HUES48 (cell line): ENCODE measurements around the gene LITAFD.
"Not testable (repeated sequence)": the region's sequence is repeated elsewhere in the genome, so short reads cannot be mapped to it uniquely, and the experiment has no call there.

Experiments used
- H3K27ac ChIP-seq: one replicate; pipeline ENCODE4 v1.7.0; 2013; ENCODE audit warnings: low read depth, low read length, inconsistent platforms
- H3K27me3 ChIP-seq: 2 replicates; pipeline ENCODE4 v1.6.1; 2013; ENCODE audit warnings: mild to moderate bottlenecking, low read length; ENCODE audit not compliant: control insufficient read depth, insufficient read depth
- H3K36me3 ChIP-seq: 2 replicates; pipeline ENCODE4 v1.6.1; 2013; ENCODE audit warnings: low read length; ENCODE audit not compliant: control insufficient read depth, insufficient read depth
- H3K4me1 ChIP-seq: 2 replicates; pipeline ENCODE4 v1.6.1; 2013; ENCODE audit warnings: mild to moderate bottlenecking, low read length; ENCODE audit not compliant: control insufficient read depth, insufficient read depth
- H3K4me3 ChIP-seq: 2 replicates; pipeline ENCODE4 v1.5.1; 2013; ENCODE audit warnings: mild to moderate bottlenecking, low read depth, low read length
- H3K9ac ChIP-seq: 2 replicates; pipeline ENCODE4 v1.6.1; 2013; ENCODE audit warnings: mild to moderate bottlenecking, low read depth, low read length, moderate library complexity
- H3K9me3 ChIP-seq: 2 replicates; pipeline ENCODE4 v1.6.1; 2013; ENCODE audit warnings: low read length; ENCODE audit not compliant: control insufficient read depth, insufficient read depth

The LITAFD gene

GRCh38 chr16:8866884-8867215 is 15.3 kb upstream of the LITAFD start:
- Histone ChIP-seq H3K4me3 (peak overlapping the region; percentile 98), H3K4me1 (peaks cover 49% of the 10 kb centered on the region), H3K36me3 (peaks cover 9% of the 10 kb centered on the region), H3K9ac (peak overlapping the region; percentile 57; the same call in 1 of the 2 replicates), H3K27ac (peak overlapping the region; percentile 90), H3K9me3 (no peaks in the 10 kb centered on the region), H3K27me3 (no peaks in the 10 kb centered on the region)

- Histone ChIP-seq H3K4me3 (peak overlapping the region; percentile 98), H3K36me3 (peaks cover 8% of the 10 kb centered on the region), H3K9ac (peak overlapping the region; percentile 89), H3K27ac (peak overlapping the region; percentile 90), H3K27me3 (no peaks in the 10 kb centered on the region), H3K4me1 (peaks cover 44% of the 10 kb centered on the region), H3K9me3 (no peaks in the 10 kb centered on the region)
Measured at GRCh38 chr16:8867216-8867931, 14.8 kb upstream of the LITAFD start.

GRCh38 chr16:8867932-8868415 is 14.2 kb upstream of the LITAFD start:
- Histone ChIP-seq H3K9ac (peak overlapping the region; percentile 89), H3K36me3 (peaks cover 6% of the 10 kb centered on the region), H3K27me3 (no peaks in the 10 kb centered on the region), H3K9me3 (no peaks in the 10 kb centered on the region), H3K4me3 (peak overlapping the region; percentile 98), H3K4me1 (peaks cover 39% of the 10 kb centered on the region), H3K27ac (peak overlapping the region; percentile 90)

DNA sequence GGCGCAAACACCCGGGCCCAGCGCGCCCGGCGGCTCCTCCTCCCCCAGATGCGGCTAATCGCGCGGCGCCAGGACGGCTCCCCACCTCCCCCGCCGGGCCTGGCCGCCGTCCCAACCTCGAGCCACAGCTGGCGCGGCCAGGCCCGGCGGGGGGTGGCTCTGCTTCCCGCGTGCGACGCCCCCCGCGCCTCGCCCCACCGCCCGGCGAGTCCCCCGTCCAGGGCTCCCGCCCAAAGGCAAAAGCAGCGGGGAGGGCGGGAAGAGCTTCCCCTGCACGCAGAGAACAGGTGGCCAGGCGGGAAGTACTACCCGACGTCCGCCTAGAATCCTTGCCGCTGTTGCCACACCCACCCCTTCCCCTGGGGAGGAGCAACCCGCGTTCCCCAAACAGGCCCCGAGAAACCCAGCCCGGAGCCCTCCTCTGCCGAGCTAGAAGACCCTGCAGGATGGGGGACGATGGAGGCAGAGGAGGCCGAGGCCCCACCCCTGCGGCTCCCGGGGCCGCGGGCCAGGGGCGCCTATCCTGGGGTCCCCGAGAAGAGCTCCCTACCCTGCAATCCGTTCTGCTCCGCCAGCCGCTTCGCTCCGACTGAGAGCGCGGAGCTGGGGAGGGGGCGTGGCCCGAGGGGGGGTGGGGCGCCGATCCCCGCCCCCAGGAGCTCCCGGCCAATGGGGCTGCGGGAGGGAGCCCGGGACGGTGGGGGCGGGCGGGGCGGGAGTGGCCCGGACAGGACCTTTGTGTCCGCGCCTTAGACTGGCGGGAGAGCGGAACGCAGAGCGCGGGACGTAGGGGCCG is 13.5 kb upstream of the LITAFD start, which contains the start of gene CARHSP1:
CARHSP1 (minus strand) TSS at position 591 of the 796 bp plus-strand sequence. CDS start 9,678 bp downstream, outside the sequence.
- Histone ChIP-seq H3K9me3 (no peaks in the 10 kb centered on the region), H3K36me3 (peaks cover 6% of the 10 kb centered on the region), H3K4me1 (peaks cover 33% of the 10 kb centered on the region), H3K27ac (peak within 1 kb of the TSS; percentile 90), H3K4me3 (peak within 1 kb of the TSS; percentile 98), H3K9ac (peak within 1 kb of the TSS; percentile 89), H3K27me3 (no peaks in the 10 kb centered on the region)

DNA sequence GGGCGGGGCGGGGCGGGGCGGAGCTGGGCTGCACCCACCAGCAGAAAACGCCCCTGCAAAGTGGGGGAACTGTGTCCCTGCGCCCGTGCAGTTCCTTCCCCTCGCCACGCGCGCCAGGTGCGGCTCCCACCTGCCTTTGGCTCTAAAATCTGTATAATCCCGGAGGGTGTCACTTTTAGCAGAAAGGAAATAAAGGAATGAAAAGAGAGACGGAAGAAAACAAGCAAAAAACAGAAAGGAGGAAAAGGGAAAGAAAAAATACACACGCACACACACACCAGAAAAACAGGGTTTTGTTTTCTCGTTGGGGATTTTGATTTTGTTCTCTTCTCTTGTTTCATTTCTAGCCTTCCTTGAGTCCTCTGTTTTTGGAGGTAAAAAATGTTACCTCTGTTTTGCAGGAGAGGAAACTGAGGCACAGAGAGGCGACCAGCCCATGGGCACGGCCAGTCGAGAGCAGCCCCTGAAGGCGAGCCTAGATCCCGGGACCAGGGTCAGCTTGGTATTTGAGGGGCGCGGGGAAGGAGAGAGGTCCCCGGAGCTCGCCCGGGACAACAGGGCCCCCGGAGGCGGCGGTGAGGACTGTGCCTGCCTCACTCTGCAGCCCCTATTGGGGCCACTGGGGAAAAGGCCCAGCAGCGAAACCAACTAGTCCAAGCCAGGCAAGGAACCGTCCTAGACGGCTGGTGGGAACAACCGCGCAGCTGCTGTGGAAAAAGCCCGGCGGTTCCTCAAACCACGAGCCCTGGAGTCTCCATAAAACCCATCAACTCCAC is 12.8 kb upstream of the LITAFD start:
- Histone ChIP-seq H3K9ac (peak overlapping the region; percentile 56), H3K36me3 (no peaks in the 10 kb centered on the region; the same call in 1 of the 2 replicates), H3K4me1 (peaks cover 25% of the 10 kb centered on the region), H3K27me3 (no peaks in the 10 kb centered on the region), H3K4me3 (peak overlapping the region; percentile 73), H3K9me3 (no peaks in the 10 kb centered on the region), H3K27ac (peak overlapping the region; percentile 64)

DNA sequence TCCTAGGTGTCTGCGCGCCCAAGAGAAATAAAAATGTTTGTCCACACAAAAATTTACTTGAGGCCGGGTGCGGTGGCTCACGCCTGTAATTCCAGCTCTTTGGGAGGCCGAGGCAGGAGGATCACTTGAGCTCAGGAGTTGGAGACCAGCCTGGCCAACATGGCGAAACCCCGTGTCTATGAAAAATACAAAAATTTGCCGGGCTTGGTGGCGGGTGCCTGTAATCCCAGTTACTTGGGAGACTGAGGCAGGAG is 12.2 kb upstream of the LITAFD start:
- Histone ChIP-seq H3K4me1 (peaks cover 20% of the 10 kb centered on the region), H3K27ac (peak overlapping the region; percentile 64)
- H3K9me3 ChIP-seq, H3K27me3 ChIP-seq, H3K36me3 ChIP-seq, H3K9ac ChIP-seq, H3K4me3 ChIP-seq: not testable (repeated sequence)

- H3K4me1 ChIP-seq = peaks cover 5% of the 10 kb centered on the region; the same call in 1 of the 2 replicates
- no peak overlapping the region for H3K27ac ChIP-seq
Measured at GRCh38 chr16:8872071-8872470, 10.1 kb upstream of the LITAFD start.

GRCh38 chr16:8872967-8873865 is 8.9 kb upstream of the LITAFD start:
- Histone ChIP-seq H3K27me3 (no peaks in the 10 kb centered on the region), H3K4me3 (no peak overlapping the region), H3K4me1 (peaks cover 10% of the 10 kb centered on the region), H3K9me3 (no peaks in the 10 kb centered on the region), H3K9ac (no peak overlapping the region), H3K27ac (no peak overlapping the region), H3K36me3 (no peaks in the 10 kb centered on the region)

More at GRCh38 chr16:8872071-8872470, 10.1 kb upstream of the LITAFD start:
- H3K9ac ChIP-seq = no peak overlapping the region
- no peaks in the 10 kb centered on the region for H3K9me3 ChIP-seq
- H3K36me3 ChIP-seq = no peaks in the 10 kb centered on the region
- H3K27me3 ChIP-seq = no peaks in the 10 kb centered on the region
- H3K4me3 ChIP-seq = no peak overlapping the region

DNA sequence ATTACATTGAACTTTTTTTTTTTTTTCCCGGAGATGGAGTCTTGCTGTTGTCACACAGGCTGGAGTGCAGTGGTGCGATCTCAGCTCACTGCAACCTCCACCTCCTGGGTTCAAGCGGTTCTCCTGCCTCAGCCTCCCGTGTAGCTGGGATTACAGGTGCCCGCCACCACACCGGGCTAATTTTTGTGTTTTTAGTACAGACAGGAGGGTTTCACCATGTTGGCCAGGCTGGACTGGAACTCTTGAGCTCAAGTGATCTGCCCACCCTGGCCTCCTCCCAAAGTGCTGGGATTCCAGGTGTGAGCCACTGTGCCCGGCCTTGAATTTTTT is 8.3 kb upstream of the LITAFD start:
- H3K4me3 ChIP-seq, H3K27ac ChIP-seq, H3K9me3 ChIP-seq, H3K9ac ChIP-seq, H3K36me3 ChIP-seq, H3K27me3 ChIP-seq: not testable (repeated sequence)
- peaks cover 16% of the 10 kb centered on the region for H3K4me1 ChIP-seq

DNA sequence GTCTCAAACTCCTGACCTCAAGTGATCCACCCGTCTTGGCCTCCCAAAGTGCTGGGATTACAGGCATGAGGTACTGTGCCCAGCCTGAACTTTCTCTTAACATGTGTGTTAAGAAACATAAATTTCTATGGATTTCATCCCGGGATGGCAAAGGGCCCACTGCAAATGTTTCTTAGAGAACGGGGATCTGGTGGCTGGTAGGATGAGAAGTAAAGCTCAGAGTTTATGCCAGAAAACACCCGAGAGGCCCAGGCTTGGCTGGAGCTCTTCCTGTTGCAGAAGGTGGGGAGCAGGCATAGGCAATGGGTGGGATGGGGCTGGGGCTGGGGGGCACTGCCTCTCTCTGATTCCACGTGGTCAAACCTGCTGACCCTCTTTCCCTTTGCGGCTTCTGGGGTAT is 7.8 kb upstream of the LITAFD start:
- no peaks in the 10 kb centered on the region for H3K27me3 ChIP-seq
- H3K9ac ChIP-seq = no peak overlapping the region
- H3K9me3 ChIP-seq = no peaks in the 10 kb centered on the region
- no peak overlapping the region for H3K4me3 ChIP-seq
- peaks cover 13% of the 10 kb centered on the region for H3K4me1 ChIP-seq
- no peaks in the 10 kb centered on the region for H3K36me3 ChIP-seq
- no peak overlapping the region for H3K27ac ChIP-seq
